22Rv1 (cell line): ENCODE results near the gene ZCCHC7.

ENCODE experiments used
- H3K27ac ChIP-seq: fragments of 450-650 bp; 2 replicates; pipeline ENCODE4 v1.5.1; 2017
- ZFX ChIP-seq: fragments of 450-650 bp; IDR thresholded peaks from 2 replicates; pipeline ENCODE4 v1.6.1; 2017; ENCODE audit warnings: antibody characterized with exemption, borderline replicate concordance
- TF ChIP-seq, protein P1 (sequence below): fragments of 450-650 bp; IDR thresholded peaks from 2 replicates; pipeline ENCODE4 v1.5.1; 2017; ENCODE audit warnings: mild to moderate bottlenecking

ZCCHC7 gene

DNA sequence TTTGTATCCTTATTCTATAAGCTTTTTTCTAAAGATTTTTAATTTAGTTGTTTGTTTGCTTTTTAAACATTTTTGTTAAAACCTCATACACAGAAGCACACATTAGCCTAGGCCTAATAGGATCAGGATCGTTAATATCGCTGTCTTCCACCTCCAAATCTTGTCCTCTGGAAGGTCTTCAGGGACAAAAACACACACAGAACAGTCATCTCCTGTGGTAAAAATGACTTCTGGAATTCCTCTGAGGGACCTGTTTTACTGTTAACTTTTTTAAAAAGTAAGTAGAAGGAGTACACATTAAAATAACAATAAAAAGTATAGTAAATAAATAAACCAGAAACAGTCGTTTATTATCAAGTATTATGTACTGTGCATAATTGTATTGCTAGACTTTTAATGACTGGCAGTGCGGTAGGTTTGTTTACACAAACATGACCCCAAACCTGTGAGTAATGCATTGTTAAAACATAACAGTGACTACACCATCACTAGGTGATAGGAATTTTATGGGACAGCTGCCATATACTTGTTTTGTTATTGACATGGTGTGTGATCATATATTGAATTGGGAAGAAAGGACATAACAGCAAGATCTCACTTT lies 109.6 kb downstream of the ZCCHC7 start:
- TF ChIP-seq, protein P1, sequence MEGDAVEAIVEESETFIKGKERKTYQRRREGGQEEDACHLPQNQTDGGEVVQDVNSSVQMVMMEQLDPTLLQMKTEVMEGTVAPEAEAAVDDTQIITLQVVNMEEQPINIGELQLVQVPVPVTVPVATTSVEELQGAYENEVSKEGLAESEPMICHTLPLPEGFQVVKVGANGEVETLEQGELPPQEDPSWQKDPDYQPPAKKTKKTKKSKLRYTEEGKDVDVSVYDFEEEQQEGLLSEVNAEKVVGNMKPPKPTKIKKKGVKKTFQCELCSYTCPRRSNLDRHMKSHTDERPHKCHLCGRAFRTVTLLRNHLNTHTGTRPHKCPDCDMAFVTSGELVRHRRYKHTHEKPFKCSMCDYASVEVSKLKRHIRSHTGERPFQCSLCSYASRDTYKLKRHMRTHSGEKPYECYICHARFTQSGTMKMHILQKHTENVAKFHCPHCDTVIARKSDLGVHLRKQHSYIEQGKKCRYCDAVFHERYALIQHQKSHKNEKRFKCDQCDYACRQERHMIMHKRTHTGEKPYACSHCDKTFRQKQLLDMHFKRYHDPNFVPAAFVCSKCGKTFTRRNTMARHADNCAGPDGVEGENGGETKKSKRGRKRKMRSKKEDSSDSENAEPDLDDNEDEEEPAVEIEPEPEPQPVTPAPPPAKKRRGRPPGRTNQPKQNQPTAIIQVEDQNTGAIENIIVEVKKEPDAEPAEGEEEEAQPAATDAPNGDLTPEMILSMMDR = no peak
- TF ChIP-seq ZFX = no peak
- no peak overlapping the region for H3K27ac ChIP-seq

DNA sequence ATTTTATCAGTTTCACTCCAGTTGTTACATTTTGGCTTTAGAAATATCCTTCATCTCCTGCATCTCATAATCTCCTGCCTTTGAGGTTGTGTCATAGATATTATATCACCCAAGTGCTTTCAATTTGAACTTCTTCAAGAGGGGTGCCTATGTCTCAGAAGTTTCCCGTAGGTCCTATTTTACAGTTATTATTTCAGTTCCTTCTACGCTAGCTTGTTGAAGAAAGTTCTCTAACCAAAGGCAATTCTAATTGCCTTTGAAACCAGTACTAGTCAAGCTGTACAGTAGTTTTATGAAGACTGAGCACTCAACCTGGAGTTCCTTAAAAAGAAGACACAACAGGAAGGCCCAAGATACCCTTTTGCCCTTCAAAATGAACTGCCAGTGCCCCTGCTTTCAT lies 116.4 kb downstream of the ZCCHC7 start:
- TF ChIP-seq ZFX = no peak
- H3K27ac ChIP-seq = no peak overlapping the region

DNA sequence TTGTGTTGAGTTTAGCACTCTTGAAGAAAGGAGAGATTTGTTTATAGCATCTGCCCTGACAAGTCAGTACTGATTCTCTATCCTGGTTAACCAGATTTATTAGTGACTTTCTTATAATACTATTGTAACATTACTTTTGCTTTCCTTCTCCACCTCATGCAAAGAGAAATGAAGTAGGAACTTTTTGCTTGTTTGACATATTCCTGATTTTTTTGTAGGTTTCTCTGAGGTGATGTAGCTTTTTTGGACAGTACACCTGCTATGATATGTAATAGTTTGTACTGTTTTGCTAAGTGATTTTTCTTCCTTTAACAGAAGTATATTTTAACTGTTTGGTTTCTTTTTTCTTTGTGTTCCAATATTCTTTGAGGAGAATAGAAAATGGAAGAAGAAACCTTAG lies 117.7 kb downstream of the ZCCHC7 start:
- no peak overlapping the region for H3K27ac ChIP-seq
- TF ChIP-seq, protein P1 = no peak
- no peak for TF ChIP-seq ZFX

DNA sequence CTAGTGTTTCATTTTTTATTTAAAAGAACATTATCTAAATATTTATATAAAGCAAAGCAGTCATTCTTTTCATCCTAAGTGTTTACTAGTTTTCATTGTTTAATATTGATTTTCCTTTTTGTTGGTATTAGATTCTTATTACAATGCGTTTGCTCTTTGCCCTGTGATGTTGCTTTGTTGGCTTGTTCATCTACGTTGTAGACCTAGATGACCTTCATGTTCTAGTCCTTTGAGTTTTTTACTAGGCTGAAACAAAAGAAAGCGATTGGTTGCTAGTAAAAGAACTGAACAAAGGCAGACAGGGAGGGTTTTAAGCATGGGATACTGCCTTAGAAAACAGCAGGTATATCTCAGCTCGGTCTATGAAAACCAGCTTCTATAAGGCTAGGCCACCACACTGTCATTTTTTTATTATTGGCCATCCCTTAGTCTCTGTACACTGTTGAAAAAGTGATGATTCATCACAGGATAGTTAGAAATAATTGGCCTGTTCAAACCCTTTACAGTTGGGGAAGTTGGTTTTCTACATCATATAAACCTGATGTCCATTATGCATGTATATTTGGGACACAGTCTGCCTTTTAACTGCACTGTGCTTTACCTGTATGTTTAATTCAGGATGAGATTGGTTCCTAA lies 119.0 kb downstream of the ZCCHC7 start:
- H3K27ac ChIP-seq = no peak overlapping the region
- TF ChIP-seq, protein P1 = no peak
- no peak for TF ChIP-seq ZFX

DNA sequence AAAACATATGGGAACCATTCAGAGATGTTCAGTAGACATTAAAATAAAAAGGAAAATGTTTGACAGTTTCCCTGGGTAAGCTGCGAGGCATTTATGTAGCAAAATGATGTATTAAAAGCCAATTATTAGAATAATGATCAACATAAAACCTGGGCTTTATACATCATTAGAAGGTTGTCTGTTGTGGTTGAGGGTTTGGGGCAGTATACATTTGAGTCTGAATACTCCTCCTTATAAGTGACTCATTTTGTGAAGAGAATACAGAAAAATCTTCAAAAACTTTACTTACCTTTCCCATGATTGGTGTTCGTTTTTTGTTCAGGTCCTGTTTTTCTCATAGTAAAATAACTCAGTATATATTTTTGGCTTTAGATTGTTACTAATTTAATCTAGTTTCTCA lies 119.5 kb downstream of the ZCCHC7 start:
- no peak overlapping the region for H3K27ac ChIP-seq
- TF ChIP-seq, protein P1 = no peak
- TF ChIP-seq ZFX = no peak

DNA sequence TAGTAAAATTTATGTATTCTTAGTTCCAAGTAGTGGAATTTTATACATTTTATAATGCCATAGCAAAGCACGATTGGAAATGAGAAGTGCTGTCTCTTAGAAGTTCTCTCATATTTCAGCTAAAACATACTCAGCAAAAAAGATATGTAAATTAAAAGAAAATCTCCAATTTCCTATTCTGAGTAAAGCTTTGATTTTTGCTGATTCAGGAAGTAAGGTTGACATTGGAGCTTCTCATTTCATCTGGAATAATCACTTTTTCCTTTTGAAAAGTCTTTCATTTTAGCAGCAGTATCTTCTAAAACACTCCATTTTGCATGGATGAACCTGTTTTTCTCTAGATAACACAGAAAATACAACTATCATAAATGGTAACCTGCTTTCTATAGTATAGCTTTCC lies 121.0 kb downstream of the ZCCHC7 start:
- H3K27ac ChIP-seq = no peak overlapping the region
- TF ChIP-seq, protein P1 = no peak
- no peak for TF ChIP-seq ZFX

DNA sequence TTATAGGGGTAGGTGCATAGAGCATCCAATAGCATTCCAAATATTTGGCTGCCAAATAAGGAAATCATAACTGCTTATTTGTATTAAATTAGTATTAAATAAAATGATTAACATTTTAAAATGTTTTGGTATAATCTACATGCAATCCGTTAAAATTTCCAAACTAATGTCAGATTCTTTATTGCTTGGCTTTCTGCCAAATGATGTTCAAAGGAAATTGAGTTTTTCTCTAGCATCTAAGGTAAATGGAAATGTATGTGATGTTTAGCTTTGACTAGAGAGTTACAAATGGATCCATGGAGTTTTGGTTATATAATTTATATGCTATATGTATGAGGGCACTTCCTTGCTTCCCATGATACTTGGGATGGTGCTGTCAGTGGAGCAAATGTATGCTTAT lies 121.7 kb downstream of the ZCCHC7 start:
- no peak for TF ChIP-seq ZFX
- TF ChIP-seq, protein P1 = no peak

More for the DNA sequence above, 121.7 kb downstream of the ZCCHC7 start:
- H3K27ac ChIP-seq = no peak overlapping the region
